ENCODE data around the gene GTF2A1. TPM values are rescaled to one million over a fixed set of nuclear protein-coding genes. Genes with fewer than 3 reads are reported as not detected.
"Not testable (repeated sequence)": the region's sequence is repeated elsewhere in the genome, so short reads cannot be mapped to it uniquely, and the experiment has no call there.

Gene GTF2A1
- total RNA-seq, 4 donors from 2014 or later, result 10.5 to 48.0 (median 22.5) TPM

- 76% methylated on average over 7 of the region's 8 CpGs; no CpG with 5 or more reads in 1 of the 2 donors for WGBS, 2 donors (ENCODE audit: low coverage in 1 of 2)
These were observed 26.6 kb upstream of the GTF2A1 start for GRCh38 chr14:81247271-81247766.

GRCh38 chr14:81246461-81247270 is 25.9 kb upstream of the GTF2A1 start:
- intact Hi-C loops (cut with DNase I; ENCODE audit: low total_unique reads), result no loop called here
- Histone ChIP-seq H3K4me1 (no peaks in the 10 kb centered on the region), H3K27ac (no peak overlapping the region), H3K36me3 (no peaks in the 10 kb centered on the region), H3K27me3 (no peaks in the 10 kb centered on the region), H3K9me3 (no peaks in the 10 kb centered on the region), H3K4me3 (no peak overlapping the region)
- 89 to 93% methylated on average over 9 to 18 of the region's 19 CpGs for WGBS, 2 donors (ENCODE audit: low coverage in 1 of 2)
- TF ChIP-seq CTCF (IDR thresholded peaks at IDR 0.05) (no peak), POLR2A (IDR thresholded peaks at IDR 0.05) (no peak), POLR2AphosphoS5 (IDR thresholded peaks at IDR 0.05) (no peak), EP300 (IDR thresholded peaks at IDR 0.05; ENCODE audit: low read depth) (no peak)
- no peak for DNase-seq
- in situ Hi-C loops (cut with MboI; ENCODE audit: low pct_ligation_motif_present in 1 of 4, low pct_unique_long_range_greater_than_20kb in 1 of 4, low sequenced_read_pairs in 3 of 4), result no loop called here

More at GRCh38 chr14:81247271-81247766, 26.6 kb upstream of the GTF2A1 start:
- no peak for TF ChIP-seq POLR2A (IDR thresholded peaks at IDR 0.05)
- no peak for TF ChIP-seq CTCF (IDR thresholded peaks at IDR 0.05)
- no peak for TF ChIP-seq POLR2AphosphoS5 (IDR thresholded peaks at IDR 0.05)
- TF ChIP-seq EP300 (IDR thresholded peaks at IDR 0.05; ENCODE audit: low read depth), result no peak
- H3K4me3 ChIP-seq, result no peak overlapping the region
- no peaks in the 10 kb centered on the region for H3K4me1 ChIP-seq
- no peaks in the 10 kb centered on the region for H3K27me3 ChIP-seq
- in situ Hi-C loops (cut with MboI; ENCODE audit: low pct_ligation_motif_present in 1 of 4, low pct_unique_long_range_greater_than_20kb in 1 of 4, low sequenced_read_pairs in 3 of 4), result no loop called here
- H3K9me3 ChIP-seq, result no peaks in the 10 kb centered on the region
- intact Hi-C loops (cut with DNase I; ENCODE audit: low total_unique reads), result no loop called here
- no peak overlapping the region for H3K27ac ChIP-seq
- H3K36me3 ChIP-seq, result no peaks in the 10 kb centered on the region
- no peak for DNase-seq

- TF ChIP-seq CTCF (IDR thresholded peaks at IDR 0.05) (no peak), POLR2A (IDR thresholded peaks at IDR 0.05) (no peak), POLR2AphosphoS5 (IDR thresholded peaks at IDR 0.05) (no peak), EP300 (IDR thresholded peaks at IDR 0.05; ENCODE audit: low read depth) (no peak)
- no peaks in the 10 kb centered on the region for H3K36me3 ChIP-seq
- WGBS, 2 donors (ENCODE audit: low coverage in 1 of 2), result 48 to 50% methylated on average over 1 of the region's 1 CpG
- H3K4me3 ChIP-seq, result no peak overlapping the region
- no peaks in the 10 kb centered on the region for H3K27me3 ChIP-seq
- no peaks in the 10 kb centered on the region for H3K9me3 ChIP-seq
- no peak overlapping the region for H3K27ac ChIP-seq
- DNase-seq, result no peak
- intact Hi-C loops (cut with DNase I; ENCODE audit: low total_unique reads), result no loop called here
- H3K4me1 ChIP-seq, result no peaks in the 10 kb centered on the region
- in situ Hi-C loops (cut with MboI; ENCODE audit: low pct_ligation_motif_present in 1 of 4, low pct_unique_long_range_greater_than_20kb in 1 of 4, low sequenced_read_pairs in 3 of 4), result no loop called here
These were observed 25.0 kb upstream of the GTF2A1 start for GRCh38 chr14:81245771-81246170.

GRCh38 chr14:81244431-81244830 is 23.7 kb upstream of the GTF2A1 start:
- H3K27me3 ChIP-seq; H3K27ac ChIP-seq; H3K9me3 ChIP-seq; in situ Hi-C loops (cut with MboI; ENCODE audit: low pct_ligation_motif_present in 1 of 4, low pct_unique_long_range_greater_than_20kb in 1 of 4, low sequenced_read_pairs in 3 of 4); H3K4me3 ChIP-seq; H3K36me3 ChIP-seq; intact Hi-C loops (cut with DNase I; ENCODE audit: low total_unique reads); DNase-seq; H3K4me1 ChIP-seq: not testable (repeated sequence)
- 98% methylated on average over 21 of the region's 28 CpGs; no CpG with 5 or more reads in 1 of the 2 donors for WGBS, 2 donors (ENCODE audit: low coverage in 1 of 2)

Data from transverse colon (tissue), 4 donors.